Body of pancreas (tissue), 4 donors: ENCODE data around the gene ZNF497.

ENCODE experiments used
- CTCF ChIP-seq, 7 experiments: fragments of 450-650 bp in 4 of 7; fragments of 200-600 bp in 3 of 7; sonication (generic) in 3 of 7; IDR thresholded peaks; one replicate each; pipeline ENCODE4 v1.5.1; 2016 to 2019; ENCODE audit warnings: antibody characterized with exemption in 7 of 7
- POLR2A ChIP-seq, 3 donors: fragments of 450-650 bp; IDR thresholded peaks; one replicate each; pipeline ENCODE4 v1.6.1; 2016; ENCODE audit warnings: antibody characterized with exemption in 3 of 3, mild to moderate bottlenecking in 2 of 3

- TF ChIP-seq CTCF (IDR thresholded peaks at IDR 0.05) (no peak), POLR2A (IDR thresholded peaks at IDR 0.05) (no peak)
These were observed 37.4 kb upstream of the ZNF497 start for GRCh38 chr19:58399903-58400302.
